SK-N-MC (cell line): Measurements from ENCODE around the gene RTP3.

Experiments used
- EZH2 ChIP-seq: fragments of 200-600 bp; sonication (generic); IDR thresholded peaks from one replicate; pipeline ENCODE4 v1.6.1; 2017; ENCODE audit warnings: antibody characterized with exemption
- FOXP2 ChIP-seq: optimal IDR thresholded peaks from 2 replicates; pipeline ENCODE3; 2011; ENCODE audit warnings: mild to moderate bottlenecking, moderate library complexity; ENCODE audit not compliant: insufficient read depth; ENCODE audit errors: extremely low read length, control extremely low read depth
- POLR2AphosphoS5 ChIP-seq: IDR thresholded peaks from 2 replicates; pipeline ENCODE4 v1.6.1; 2012; ENCODE audit warnings: mild to moderate bottlenecking, low read depth, low read length, borderline replicate concordance

GRCh38 chr3:46477145-46477544, 20.6 kb upstream of the RTP3 start:
- TF ChIP-seq POLR2AphosphoS5 (no peak), EZH2 (no peak), FOXP2 (no peak)
